ENCODE results near the gene RPL12.

Gene RPL12

DNA sequence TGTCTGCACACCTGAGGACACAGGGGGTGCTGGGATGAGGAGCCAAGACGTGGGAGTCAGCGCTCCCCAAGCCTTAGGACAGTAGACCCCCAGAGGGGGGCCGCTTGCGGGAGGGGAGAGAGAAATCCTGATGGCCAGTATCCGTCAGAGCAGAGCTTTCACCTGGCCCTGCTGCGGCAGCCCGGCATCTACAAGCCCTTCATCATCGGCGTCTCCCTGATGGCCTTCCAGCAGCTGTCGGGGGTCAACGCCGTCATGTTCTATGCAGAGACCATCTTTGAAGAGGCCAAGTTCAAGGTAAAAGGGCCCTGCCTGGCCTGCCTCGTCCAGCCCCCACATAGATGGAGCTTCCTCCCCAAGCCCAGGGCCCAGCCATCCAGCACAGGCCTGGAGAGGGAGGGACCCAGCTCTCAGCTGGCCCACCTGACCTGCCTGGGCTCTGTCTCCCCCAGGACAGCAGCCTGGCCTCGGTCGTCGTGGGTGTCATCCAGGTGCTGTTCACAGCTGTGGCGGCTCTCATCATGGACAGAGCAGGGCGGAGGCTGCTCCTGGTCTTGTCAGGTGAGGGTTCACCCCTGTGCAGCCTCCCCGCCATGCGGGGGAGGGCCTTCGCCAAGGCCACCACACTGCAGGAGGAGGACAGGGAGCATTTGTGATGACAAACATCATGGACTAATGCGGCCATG lies 47.6 kb downstream of the RPL12 start:
- no peak for TF ChIP-seq CTCF (IDR thresholded peaks at IDR 0.05; ENCODE audit: low read depth, low read length, poor library complexity, severe bottlenecking)
- no peak for TF ChIP-seq EZH2phosphoT487 (IDR thresholded peaks at IDR 0.05; ENCODE audit: borderline replicate concordance, low read length)
- Histone ChIP-seq H3K9me2 (replicated peaks; ENCODE audit: control insufficient read depth, low read length) (no peaks in the 10 kb centered on the region), H3K36me3 (ENCODE audit: control insufficient read depth, low read length) (no peaks in the 10 kb centered on the region)

DNA sequence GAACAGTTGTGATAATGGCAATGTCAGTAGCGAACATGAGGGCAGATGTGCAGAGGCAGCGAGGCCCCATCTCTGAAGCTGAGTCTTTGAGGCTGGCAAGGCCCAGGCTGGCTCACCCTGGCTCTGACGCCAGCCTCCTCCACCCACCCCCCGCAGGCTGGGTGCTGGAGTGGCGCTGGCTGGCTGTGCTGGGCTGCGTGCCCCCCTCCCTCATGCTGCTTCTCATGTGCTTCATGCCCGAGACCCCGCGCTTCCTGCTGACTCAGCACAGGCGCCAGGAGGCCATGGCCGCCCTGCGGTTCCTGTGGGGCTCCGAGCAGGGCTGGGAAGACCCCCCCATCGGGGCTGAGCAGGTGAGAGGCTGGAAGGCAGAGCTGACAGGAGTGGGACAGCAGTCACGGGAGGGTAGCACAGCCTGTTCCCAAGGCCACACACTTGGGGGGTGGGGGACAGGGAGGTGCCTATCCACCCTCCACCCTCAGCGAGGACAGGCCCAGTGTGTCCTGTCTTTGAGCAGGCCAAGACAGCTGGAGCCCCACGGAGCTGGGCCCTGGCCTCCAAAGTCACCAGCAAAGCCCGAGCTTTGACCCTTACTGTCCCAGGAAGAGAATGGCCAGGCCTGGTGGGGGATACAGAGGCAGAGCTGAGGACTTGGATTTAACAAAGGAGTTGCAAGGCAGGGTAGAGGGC lies 48.7 kb downstream of the RPL12 start:
- no peak overlapping the region for H3K27ac ChIP-seq (ENCODE audit: low read depth, low read length)
- H3K9me3 ChIP-seq (ENCODE audit: control insufficient read depth, insufficient read depth, low read length), result no peaks in the 10 kb centered on the region
- no peaks in the 10 kb centered on the region for H4K20me1 ChIP-seq (ENCODE audit: control insufficient read depth, insufficient read depth, low read depth, low read length)
- no peaks in the 10 kb centered on the region for H3K36me3 ChIP-seq (ENCODE audit: control insufficient read depth, low read length)
- H3K79me2 ChIP-seq (ENCODE audit: control insufficient read depth, low read length), result peaks cover 10% of the 10 kb centered on the region
- no peak for TF ChIP-seq CTCF (IDR thresholded peaks at IDR 0.05; ENCODE audit: low read depth, low read length, poor library complexity, severe bottlenecking)
- no peak for TF ChIP-seq EZH2phosphoT487 (IDR thresholded peaks at IDR 0.05; ENCODE audit: borderline replicate concordance, low read length)
- no peaks in the 10 kb centered on the region for H3F3A ChIP-seq (ENCODE audit: control insufficient read depth, insufficient read depth)
- peaks cover 7% of the 10 kb centered on the region for H3K4me1 ChIP-seq (ENCODE audit: control insufficient read depth, low read length)
- H3K4me2 ChIP-seq (ENCODE audit: low read length), result no peak overlapping the region
- no peaks in the 10 kb centered on the region for H3K27me3 ChIP-seq (ENCODE audit: control insufficient read depth, low read length)
- H3K9me2 ChIP-seq (replicated peaks; ENCODE audit: control insufficient read depth, low read length), result no peaks in the 10 kb centered on the region
- no peak overlapping the region for H3K4me3 ChIP-seq (ENCODE audit: low read length)

More for the DNA sequence above, 47.6 kb downstream of the RPL12 start:
- H4K20me1 ChIP-seq (ENCODE audit: control insufficient read depth, insufficient read depth, low read depth, low read length), result no peaks in the 10 kb centered on the region
- peaks cover 3% of the 10 kb centered on the region; the same call in 1 of the 2 replicates for H3K79me2 ChIP-seq (ENCODE audit: control insufficient read depth, low read length)
- no peaks in the 10 kb centered on the region for H3K9me3 ChIP-seq (ENCODE audit: control insufficient read depth, insufficient read depth, low read length)
- H3K27ac ChIP-seq (ENCODE audit: low read depth, low read length), result no peak overlapping the region
- no peaks in the 10 kb centered on the region for H3K27me3 ChIP-seq (ENCODE audit: control insufficient read depth, low read length)
- H3K4me2 ChIP-seq (ENCODE audit: low read length), result no peak overlapping the region
- H3K4me1 ChIP-seq (ENCODE audit: control insufficient read depth, low read length), result no peaks in the 10 kb centered on the region
- no peak overlapping the region for H3K4me3 ChIP-seq (ENCODE audit: low read length)
- no peaks in the 10 kb centered on the region for H3F3A ChIP-seq (ENCODE audit: control insufficient read depth, insufficient read depth)

- H3F3A ChIP-seq (ENCODE audit: control insufficient read depth, insufficient read depth), result no peaks in the 10 kb centered on the region
- no peaks in the 10 kb centered on the region for H3K27me3 ChIP-seq (ENCODE audit: control insufficient read depth, low read length)
- H3K4me1 ChIP-seq (ENCODE audit: control insufficient read depth, low read length), result peaks cover 14% of the 10 kb centered on the region
- H3K9me3 ChIP-seq (ENCODE audit: control insufficient read depth, insufficient read depth, low read length), result no peaks in the 10 kb centered on the region
- H4K20me1 ChIP-seq (ENCODE audit: control insufficient read depth, insufficient read depth, low read depth, low read length), result no peaks in the 10 kb centered on the region
- H3K79me2 ChIP-seq (ENCODE audit: control insufficient read depth, low read length), result peaks cover 10% of the 10 kb centered on the region
- no peak overlapping the region for H3K4me3 ChIP-seq (ENCODE audit: low read length)
- H3K4me2 ChIP-seq (ENCODE audit: low read length), result no peak overlapping the region
- H3K36me3 ChIP-seq (ENCODE audit: control insufficient read depth, low read length), result no peaks in the 10 kb centered on the region
- TF ChIP-seq EZH2phosphoT487 (IDR thresholded peaks at IDR 0.05; ENCODE audit: borderline replicate concordance, low read length), result no peak
- no peak for TF ChIP-seq CTCF (IDR thresholded peaks at IDR 0.05; ENCODE audit: low read depth, low read length, poor library complexity, severe bottlenecking)
- no peaks in the 10 kb centered on the region for H3K9me2 ChIP-seq (replicated peaks; ENCODE audit: control insufficient read depth, low read length)
- no peak overlapping the region for H3K27ac ChIP-seq (ENCODE audit: low read depth, low read length)
Measured at GRCh38 chr9:127399736-127400269, 51.4 kb downstream of the RPL12 start.
